ENCODE measurements around the gene DHRS7. TPM values are rescaled to one million over a fixed set of nuclear protein-coding genes. Genes with fewer than 3 reads are reported as not detected.

The DHRS7 gene
- total and polyA plus RNA-seq, 9 of the 15 experiments (the other 6 are each of a cell fraction or from before 2014, with no cell fraction given) = 10.2 to 20.1 (median 15.7) TPM

GRCh38 chr14:60164712-60165546 is at the start of gene DHRS7 (continued):
- TF ChIP-seq SMC3 (conservative IDR thresholded peaks at IDR 0.05; ENCODE audit: insufficient read depth, low read depth, low read length) (peak; percentile 43; the same call in 1 of the 2 replicates), ZNF507 (tag; conservative IDR thresholded peaks at IDR 0.05) (no peak), BRF2 (IDR thresholded peaks at IDR 0.05; ENCODE audit: borderline replicate concordance, insufficient read depth, insufficient read length) (no peak), KAT2B (IDR thresholded peaks at IDR 0.05; ENCODE audit: low read depth, low read length) (no peak), ZNF584 (CRISPR knock-in tag; IDR thresholded peaks at IDR 0.05; ENCODE audit: low read depth) (no peak), MED1 (CRISPR knock-in tag; IDR thresholded peaks at IDR 0.05; ENCODE audit: borderline replicate concordance) (no peak), XRCC5 (IDR thresholded peaks at IDR 0.05; ENCODE audit: low read depth, low read length) (no peak), SREBF1 (IDR thresholded peaks at IDR 0.05; ENCODE audit: borderline replicate concordance, low read depth, low read length) (no peak), ETV1 (tag; conservative IDR thresholded peaks at IDR 0.05; ENCODE audit: low read depth) (no peak; the same call in 1 of the 2 replicates), BRD9 (IDR thresholded peaks at IDR 0.05; ENCODE audit: low read depth, partially characterized antibody) (no peak), SMAD2 (IDR thresholded peaks at IDR 0.05; ENCODE audit: low read depth, low read length) (no peak), BHLHE40 (IDR thresholded peaks at IDR 0.05; ENCODE audit: low read length) (no peak), ZNF717 (CRISPR knock-in tag; IDR thresholded peaks at IDR 0.05) (no peak), POLR2A (conservative IDR thresholded peaks at IDR 0.05) (peak; percentile 66), POLR3G (IDR thresholded peaks at IDR 0.05; ENCODE audit: extremely low read depth, insufficient read length, insufficient replicate concordance) (no peak), RNF2 (IDR thresholded peaks at IDR 0.05) (no peak), C11orf30 (IDR thresholded peaks at IDR 0.05; ENCODE audit: low read depth) (no peak), HINFP (tag; conservative IDR thresholded peaks at IDR 0.05; ENCODE audit: low read depth) (no peak), SRSF7 (optimal IDR thresholded peaks at IDR 0.05; ENCODE audit: low read depth, low read length) (no peak), HDAC3 (IDR thresholded peaks at IDR 0.05; ENCODE audit: borderline replicate concordance, partially characterized antibody) (no peak), MCM7 (IDR thresholded peaks at IDR 0.05) (no peak), SPI1 (IDR thresholded peaks at IDR 0.05; ENCODE audit: borderline replicate concordance, low read depth, low read length) (no peak)
- TF ChIP-seq, protein P1, sequence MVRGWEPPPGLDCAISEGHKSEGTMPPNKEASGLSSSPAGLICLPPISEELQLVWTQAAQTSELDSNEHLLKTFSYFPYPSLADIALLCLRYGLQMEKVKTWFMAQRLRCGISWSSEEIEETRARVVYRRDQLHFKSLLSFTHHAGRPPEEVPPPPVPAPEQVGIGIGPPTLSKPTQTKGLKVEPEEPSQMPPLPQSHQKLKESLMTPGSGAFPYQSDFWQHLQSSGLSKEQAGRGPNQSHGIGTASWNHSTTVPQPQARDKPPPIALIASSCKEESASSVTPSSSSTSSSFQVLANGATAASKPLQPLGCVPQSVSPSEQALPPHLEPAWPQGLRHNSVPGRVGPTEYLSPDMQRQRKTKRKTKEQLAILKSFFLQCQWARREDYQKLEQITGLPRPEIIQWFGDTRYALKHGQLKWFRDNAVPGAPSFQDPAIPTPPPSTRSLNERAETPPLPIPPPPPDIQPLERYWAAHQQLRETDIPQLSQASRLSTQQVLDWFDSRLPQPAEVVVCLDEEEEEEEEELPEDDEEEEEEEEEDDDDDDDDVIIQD (CRISPR knock-in tag; IDR thresholded peaks at IDR 0.05) = no peak
- TF ChIP-seq, protein P2, sequence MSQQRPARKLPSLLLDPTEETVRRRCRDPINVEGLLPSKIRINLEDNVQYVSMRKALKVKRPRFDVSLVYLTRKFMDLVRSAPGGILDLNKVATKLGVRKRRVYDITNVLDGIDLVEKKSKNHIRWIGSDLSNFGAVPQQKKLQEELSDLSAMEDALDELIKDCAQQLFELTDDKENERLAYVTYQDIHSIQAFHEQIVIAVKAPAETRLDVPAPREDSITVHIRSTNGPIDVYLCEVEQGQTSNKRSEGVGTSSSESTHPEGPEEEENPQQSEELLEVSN (IDR thresholded peaks at IDR 0.05; ENCODE audit: borderline replicate concordance in 1 of 2, extremely low read depth in 1 of 2, insufficient read depth in 1 of 2, insufficient read length in 1 of 2, low read depth in 1 of 2, low read length in 1 of 2, poor library complexity in 1 of 2, severe bottlenecking in 1 of 2) = no peak
